CD14-positive monocyte (primary cell): ENCODE results near the gene PAFAH2. TPM values are rescaled to one million over a fixed set of nuclear protein-coding genes. Genes with fewer than 3 reads are reported as not detected.

Experiments
- DNase-seq, 3 donors: peaks; one replicate each; pipeline ENCODE4 v3.0.0-alpha.2; 2011 to 2022
- H2AFZ ChIP-seq: 2 replicates; pipeline ENCODE4 v1.6.0; 2012; ENCODE audit warnings: mild to moderate bottlenecking, low read depth, low read length, inconsistent platforms; ENCODE audit not compliant: insufficient read depth, poor library complexity, severe bottlenecking
- H3K27ac ChIP-seq, 2 donors: 1 replicate in 1 of 2; 2 replicates in 1 of 2; pipeline ENCODE4 v1.5.1; 2012 to 2013; ENCODE audit warnings: low read length in 2 of 2, control low read depth in 1 of 2, inconsistent platforms in 1 of 2, low read depth in 1 of 2, mild to moderate bottlenecking in 1 of 2
- H3K27me3 ChIP-seq, 2 donors: one replicate each; pipeline versions ENCODE4 v1.6.0 to v1.6.1; 2011 to 2013; ENCODE audit warnings: low read length in 2 of 2; ENCODE audit not compliant: control insufficient read depth in 2 of 2, insufficient read depth in 2 of 2
- H3K36me3 ChIP-seq, 2 donors: replicated peaks in 1 of 2; 1 replicate in 1 of 2; 2 replicates in 1 of 2; pipeline versions ENCODE4 v1.5.1 to v1.6.1; 2012 to 2013; ENCODE audit warnings: low read length in 2 of 2, control low read depth in 1 of 2, inconsistent platforms in 1 of 2, mild to moderate bottlenecking in 1 of 2; ENCODE audit not compliant: insufficient read depth in 2 of 2, control insufficient read depth in 1 of 2
- H3K4me1 ChIP-seq, 2 donors: 1 replicate in 1 of 2; 2 replicates in 1 of 2; pipeline versions ENCODE4 v1.5.1 to v1.6.1; 2012 to 2013; ENCODE audit warnings: low read length in 2 of 2, control low read depth in 1 of 2, inconsistent platforms in 1 of 2, mild to moderate bottlenecking in 1 of 2, moderate library complexity in 1 of 2; ENCODE audit not compliant: insufficient read depth in 2 of 2, control insufficient read depth in 1 of 2
- H3K4me2 ChIP-seq: replicated peaks from 2 replicates; pipeline ENCODE3; 2012; ENCODE audit warnings: low read length, moderate library complexity, mild to moderate bottlenecking; ENCODE audit not compliant: poor library complexity, severe bottlenecking; ENCODE audit errors: extremely low read depth
- H3K4me3 ChIP-seq, 3 experiments: fragments of 200-600 bp in 1 of 3; sonication (generic) in 1 of 3; replicated peaks in 1 of 3; 1 replicate in 2 of 3; 2 replicates in 1 of 3; pipeline ENCODE4 v1.5.1; 2011 to 2013; ENCODE audit warnings: low read length in 3 of 3, mild to moderate bottlenecking in 3 of 3, control low read depth in 2 of 3, low read depth in 2 of 3, inconsistent platforms in 1 of 3, moderate library complexity in 1 of 3
- H3K79me2 ChIP-seq: 2 replicates; pipeline ENCODE4 v1.6.0; 2012; ENCODE audit warnings: mild to moderate bottlenecking, control low read depth, inconsistent platforms, low read length, moderate library complexity; ENCODE audit not compliant: insufficient read depth
- H3K9ac ChIP-seq: 2 replicates; pipeline ENCODE4 v1.6.0; 2017; ENCODE audit warnings: low read length, mild to moderate bottlenecking; ENCODE audit not compliant: insufficient read depth, poor library complexity, severe bottlenecking
- H3K9me3 ChIP-seq, 2 donors: replicated peaks in 1 of 2; 1 replicate in 1 of 2; 2 replicates in 1 of 2; pipeline versions ENCODE4 v1.5.1 to v1.6.1; 2012 to 2013; ENCODE audit warnings: low read length in 2 of 2, control low read depth in 1 of 2; ENCODE audit not compliant: control insufficient read depth in 1 of 2, insufficient read depth in 1 of 2
- H4K20me1 ChIP-seq: 2 replicates; pipeline ENCODE4 v1.6.0; 2012; ENCODE audit warnings: mild to moderate bottlenecking, low read length, control low read depth, moderate library complexity; ENCODE audit not compliant: insufficient read depth
- H3K27ac Mint-ChIP-seq, 7 donors: one replicate each; pipeline ENCODE4 v1.8.0; 2020; ENCODE audit warnings: mild to moderate bottlenecking in 7 of 7, mixed read lengths in 7 of 7, moderate library complexity in 6 of 7, inconsistent platforms in 2 of 7
- H3K27me3 Mint-ChIP-seq, 3 donors: one replicate each; pipeline ENCODE4 v1.8.0; 2021 to 2022; ENCODE audit warnings: low read depth in 3 of 3, mild to moderate bottlenecking in 3 of 3, mixed read lengths in 3 of 3, moderate library complexity in 3 of 3, inconsistent platforms in 1 of 3
- H3K36me3 Mint-ChIP-seq, 2 donors: one replicate each; pipeline ENCODE4 v1.8.0; 2020; ENCODE audit warnings: mixed read lengths in 2 of 2, inconsistent platforms in 1 of 2, mild to moderate bottlenecking in 1 of 2
- H3K4me1 Mint-ChIP-seq: one replicate; pipeline ENCODE4 v1.8.0; 2020; ENCODE audit warnings: mild to moderate bottlenecking, mixed read lengths
- H3K4me3 Mint-ChIP-seq, 2 donors: one replicate each; pipeline ENCODE4 v1.8.0; 2020; ENCODE audit warnings: mild to moderate bottlenecking in 2 of 2, mixed read lengths in 2 of 2, moderate library complexity in 1 of 2
- H3K9me3 Mint-ChIP-seq, 7 donors: one replicate each; pipeline ENCODE4 v1.8.0; 2020 to 2022; ENCODE audit warnings: mixed read lengths in 7 of 7, mild to moderate bottlenecking in 6 of 7, moderate library complexity in 6 of 7, inconsistent platforms in 2 of 7
- CTCF ChIP-seq: fragments of 200-600 bp; IDR thresholded peaks from one replicate; pipeline ENCODE4 v1.8.0; 2022; ENCODE audit warnings: antibody characterized with exemption, mild to moderate bottlenecking
- WGBS: methylation state at CpG from one replicate; pipeline ENCODE4 v1.1.5; 2013; ENCODE audit warnings: missing lambda C conversion rate; ENCODE audit not compliant: insufficient coverage; 5-methylcytosine and 5-hydroxymethylcytosine counted together
- intact Hi-C, 2 donors: fragments of 100-400 bp; cut with micrococcal nuclease; formaldehyde crosslinking; loops; one replicate each; pipeline versions ENCODE4 v1.15.0 to v1.15.1; 2023
- polyA plus RNA-seq, 3 donors: library from polyadenylated mRNA; depleted of rRNA in 1 of 3; unstranded in 2 of 3; stranded (reverse) in 1 of 3; fragments of 300-500 nt in 2 of 3; fragments of >200 nt in 1 of 3; fragmentation: Illumina TruSeq in 2 of 3; gene quantifications; 1 replicate in 2 of 3; 2 replicates in 1 of 3; pipeline ENCODE4 v1.2.3, GENCODE V29; 2012 to 2021

Gene PAFAH2
- polyA plus RNA-seq, 3 donors, result 6.4 to 9.2 (median 6.8) TPM

- Histone ChIP-seq H3K79me2 (no peaks in the 10 kb centered on the region), H3K9me3 (peaks cover 7 to 9% of the 10 kb centered on the region in 2 donors), H3K4me2 (no peak overlapping the region), H3K36me3 (no peaks in the 10 kb centered on the region), H3K9ac (no peak overlapping the region), H2AFZ (no peak overlapping the region), H3K27me3 (no peaks in the 10 kb centered on the region), H3K27ac (no peak overlapping the region), H4K20me1 (no peaks in the 10 kb centered on the region), H3K4me3 (no peak overlapping the region), H3K4me1 (no peaks in the 10 kb centered on the region)
- no CpG with 5 or more reads among the region's 4 CpGs for WGBS
- Mint-ChIP-seq H3K4me1 (no peaks in the 10 kb centered on the region), H3K27ac (no peak overlapping the region), H3K27me3 (peaks cover 2 to 10% (median 2%) of the 10 kb centered on the region in 3 donors), H3K9me3 (peaks cover 8 to 17% (median 9%) of the 10 kb centered on the region in 7 donors), H3K4me3 (no peak overlapping the region), H3K36me3 (no peaks in the 10 kb centered on the region)
- intact Hi-C loops, result no loop called here
- DNase-seq, result no peak
- TF ChIP-seq CTCF, result no peak
These were observed 49.2 kb downstream of the PAFAH2 start for GRCh38 chr1:25948641-25949040.

GRCh38 chr1:25947027-25947426 is 50.8 kb downstream of the PAFAH2 start:
- Mint-ChIP-seq H3K36me3 (peaks cover 0 to 1% of the 10 kb centered on the region in 2 donors), H3K4me1 (no peaks in the 10 kb centered on the region), H3K27me3 (peaks cover 2 to 8% (median 2%) of the 10 kb centered on the region in 3 donors), H3K4me3 (no peak overlapping the region), H3K27ac (no peak overlapping the region), H3K9me3 (peaks cover 20 to 29% (median 24%) of the 10 kb centered on the region in 7 donors)
- Histone ChIP-seq H2AFZ (no peak overlapping the region), H3K4me2 (no peak overlapping the region), H3K79me2 (no peaks in the 10 kb centered on the region), H3K9ac (no peak overlapping the region), H3K27me3 (no peaks in the 10 kb centered on the region), H3K9me3 (peaks cover 18 to 20% of the 10 kb centered on the region in 2 donors), H3K4me3 (no peak overlapping the region), H3K36me3 (no peaks in the 10 kb centered on the region), H4K20me1 (no peaks in the 10 kb centered on the region), H3K4me1 (no peaks in the 10 kb centered on the region), H3K27ac (no peak overlapping the region)
- intact Hi-C loops, result no loop called here
- no peak for TF ChIP-seq CTCF
- no CpG with 5 or more reads among the region's 2 CpGs for WGBS
- no peak for DNase-seq
